22Rv1 (cell line): ENCODE measurements around the gene ERI2.

Source experiments
- H3K27ac ChIP-seq: fragments of 450-650 bp; 2 replicates; pipeline ENCODE4 v1.5.1; 2017
- CTCF ChIP-seq: fragments of 450-650 bp; IDR thresholded peaks from 2 replicates; pipeline ENCODE4 v1.5.1; 2017; ENCODE audit warnings: mild to moderate bottlenecking
- ZFX ChIP-seq: fragments of 450-650 bp; IDR thresholded peaks from 2 replicates; pipeline ENCODE4 v1.6.1; 2017; ENCODE audit warnings: antibody characterized with exemption, borderline replicate concordance

The ERI2 gene

GRCh38 chr16:20781697-20782096 lies 24.6 kb downstream of the ERI2 start:
- TF ChIP-seq CTCF (no peak), ZFX (no peak)
- H3K27ac ChIP-seq: no peak overlapping the region

GRCh38 chr16:20774703-20775362 lies 31.4 kb downstream of the ERI2 start:
- H3K27ac ChIP-seq: no peak overlapping the region
- TF ChIP-seq CTCF (peak; percentile 86), ZFX (no peak)

GRCh38 chr16:20773679-20774078 lies 32.6 kb downstream of the ERI2 start:
- TF ChIP-seq CTCF: no peak
- no peak for TF ChIP-seq ZFX
- no peak overlapping the region for H3K27ac ChIP-seq

GRCh38 chr16:20768818-20769217 lies 37.5 kb downstream of the ERI2 start:
- H3K27ac ChIP-seq: no peak overlapping the region
- no peak for TF ChIP-seq CTCF

GRCh38 chr16:20768121-20768520 lies 38.2 kb downstream of the ERI2 start:
- no peak for TF ChIP-seq CTCF
- TF ChIP-seq ZFX: no peak

DNA sequence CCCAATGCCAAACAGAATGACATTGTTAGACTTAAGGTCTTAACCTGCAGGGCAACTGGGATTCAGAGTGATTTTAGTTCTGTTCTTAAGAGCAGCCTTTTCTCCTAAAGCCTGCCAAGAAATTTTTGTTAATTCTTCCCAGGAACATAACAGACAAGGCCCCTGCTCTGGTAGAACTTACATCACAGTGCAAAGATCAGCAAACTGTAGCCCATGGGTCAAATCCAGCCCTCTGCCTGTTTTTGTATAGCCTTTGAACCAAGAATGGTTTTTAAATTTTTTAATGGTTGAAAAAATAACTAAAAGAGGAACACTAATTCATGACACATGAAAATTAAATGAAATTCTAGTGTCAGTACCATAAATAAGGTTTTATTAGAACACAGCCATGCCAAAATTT lies 38.7 kb downstream of the ERI2 start:
- TF ChIP-seq CTCF: no peak
- no peak overlapping the region for H3K27ac ChIP-seq

More at GRCh38 chr16:20768121-20768520, 38.2 kb downstream of the ERI2 start:
- no peak overlapping the region for H3K27ac ChIP-seq

DNA sequence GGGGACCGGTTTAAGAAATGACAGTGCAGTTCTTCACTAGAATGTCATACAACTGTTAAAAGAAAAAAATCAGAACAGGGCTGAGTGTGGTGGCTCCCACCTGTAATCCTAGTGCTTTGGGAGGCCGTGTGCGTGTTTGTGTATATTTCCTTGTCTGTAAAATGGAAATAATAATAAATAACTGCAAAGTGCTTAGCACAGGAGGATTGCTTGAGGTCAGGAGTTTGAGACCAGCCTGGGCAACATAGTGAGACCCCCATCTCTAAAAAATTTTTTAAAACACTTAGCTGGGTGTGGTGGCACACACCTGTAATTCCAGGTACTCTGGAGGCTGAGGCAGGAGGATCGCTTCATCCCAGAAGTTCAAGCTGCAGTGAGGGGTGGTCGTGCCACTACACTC lies 40.0 kb downstream of the ERI2 start:
- H3K27ac ChIP-seq: no peak overlapping the region
- TF ChIP-seq CTCF: no peak
